COLO668 (cell line): Measurements from ENCODE around the gene STK32A.
A peak's percentile ranks its signal among the peaks of the same experiment; 100 is the strongest.
"Not testable (repeated sequence)": the region's sequence is repeated elsewhere in the genome, so short reads cannot be mapped to it uniquely, and the experiment has no call there.

Experiments used
- DNase-seq: peaks from one replicate; lab custom pipeline; 2025; ENCODE audit not compliant: unreplicated experiment; lab: John Stamatoyannopoulos, UW

Gene STK32A

DNA sequence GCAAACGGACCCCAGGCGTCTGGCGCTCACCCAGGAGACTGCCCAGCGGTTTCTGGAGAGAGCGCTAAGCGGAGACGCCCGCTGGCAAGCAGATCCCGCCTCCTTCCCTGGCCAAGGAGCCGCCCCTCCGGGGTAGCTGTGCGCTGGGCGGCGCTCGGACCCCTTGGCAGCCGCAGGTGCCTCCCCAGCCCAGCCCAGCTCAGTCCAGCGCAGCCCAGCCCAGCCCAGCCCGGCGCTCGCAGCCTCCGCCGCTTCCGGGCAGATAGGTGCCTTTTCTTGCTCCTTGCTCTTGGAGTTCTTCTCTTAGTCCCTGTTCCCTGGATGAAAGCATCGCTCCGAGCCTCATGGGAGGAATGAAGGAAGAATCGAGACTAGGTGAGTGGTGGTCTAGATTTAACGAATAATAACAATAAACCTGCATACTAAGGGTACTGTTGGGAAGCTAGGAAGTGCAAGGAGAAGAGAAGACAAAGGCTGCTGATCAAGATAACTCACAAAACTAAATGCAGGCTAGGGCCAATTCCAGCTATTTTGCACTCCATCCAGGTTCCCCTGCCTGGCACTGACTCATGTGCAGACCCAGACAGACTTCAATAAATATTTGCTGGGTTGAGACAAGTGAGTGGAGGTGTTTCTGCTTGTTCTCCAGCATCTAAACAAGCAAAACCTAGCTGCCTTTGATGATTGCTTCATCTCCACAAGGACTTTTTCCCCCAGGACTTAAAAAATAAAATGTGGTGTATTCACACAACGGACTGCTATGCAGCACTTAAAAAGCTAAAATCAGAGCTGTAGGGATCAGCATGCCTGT lies at the start of gene STK32A:
Gene STK32A, plus strand, starts transcription at position 202 of the 811 bp plus-strand sequence. CDS start 4,609 bp downstream, outside the sequence.
- peak; percentile 72 for DNase-seq

DNA sequence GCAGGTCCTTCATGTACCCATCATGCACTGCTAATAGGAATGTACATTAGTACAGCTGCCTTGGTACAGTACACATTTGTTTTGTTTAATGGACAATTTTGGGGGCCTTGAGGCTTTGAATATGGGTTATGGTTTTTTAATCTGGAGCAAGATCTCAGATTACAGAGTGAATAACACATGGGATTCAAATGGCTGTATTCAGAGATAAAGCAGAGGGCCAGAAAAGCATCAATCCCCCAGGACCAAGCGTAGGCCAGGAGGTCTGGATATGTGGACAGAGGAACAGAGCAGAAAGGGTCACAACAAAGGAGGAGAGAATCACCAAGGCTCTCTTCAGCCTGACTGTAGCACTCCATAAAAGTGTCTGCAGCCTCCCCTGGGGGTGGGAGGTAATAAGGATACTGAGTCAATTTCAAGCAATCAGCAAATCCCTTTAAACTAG lies 47.7 kb upstream of the STK32A start:
- no peak for DNase-seq

DNA sequence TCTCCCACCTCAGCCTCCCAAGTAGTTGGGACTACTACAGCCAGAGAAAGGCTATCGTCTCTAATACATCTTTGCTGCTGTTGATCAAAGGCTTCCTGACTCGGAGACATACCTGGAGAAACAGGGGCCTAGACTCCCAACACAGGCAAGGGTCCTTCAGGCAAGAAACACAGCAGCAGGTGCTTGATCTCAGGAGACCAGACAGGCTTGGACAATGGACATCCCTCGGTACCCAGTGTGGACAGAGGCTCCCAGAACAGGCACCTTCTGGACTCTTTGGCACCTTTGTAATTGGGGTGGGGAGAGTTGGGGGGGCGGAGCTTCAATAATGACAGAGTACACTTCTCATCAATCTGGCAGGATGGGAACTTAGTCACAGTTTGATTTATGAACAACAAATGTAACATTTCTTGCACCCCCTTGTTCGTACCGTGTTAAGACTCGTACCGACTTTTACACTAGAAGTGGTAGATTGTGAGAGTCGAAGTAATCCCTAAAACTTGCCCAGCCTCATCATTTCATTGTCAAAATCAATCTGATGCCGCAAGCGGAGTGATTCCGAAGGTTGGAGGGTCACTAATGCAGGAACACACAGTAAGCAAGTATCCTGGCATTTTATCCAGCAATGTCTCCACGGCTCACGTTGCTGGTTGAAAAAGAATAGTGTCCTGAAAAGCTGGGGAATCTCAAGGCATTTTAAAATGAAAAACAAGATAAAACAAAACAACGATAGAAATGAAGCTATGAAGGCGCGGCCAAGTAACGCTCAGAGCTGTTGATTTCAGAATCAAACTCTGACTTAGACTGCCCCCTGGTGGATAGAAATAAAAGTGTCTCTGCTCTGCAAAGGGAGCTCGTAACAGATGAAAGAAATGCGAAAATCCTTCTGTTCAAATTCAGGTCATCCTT lies 46.4 kb upstream of the STK32A start:
- peak; percentile 54 for DNase-seq

DNA sequence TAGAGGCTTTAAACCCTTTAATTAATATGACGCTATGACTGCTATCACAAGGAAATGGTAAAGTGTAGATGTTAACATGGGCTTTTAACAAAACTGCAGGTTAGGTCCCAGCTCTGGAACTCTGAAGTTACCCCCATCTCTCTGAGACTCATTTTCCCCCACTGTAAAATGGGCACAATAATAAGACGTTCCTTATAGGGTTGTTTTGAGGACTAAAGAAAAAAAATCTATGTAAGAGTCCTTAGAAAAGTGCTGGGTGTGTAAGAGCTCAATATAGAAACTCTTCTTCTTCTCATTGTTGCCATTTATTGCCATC lies 45.8 kb upstream of the STK32A start:
- no peak for DNase-seq

DNA sequence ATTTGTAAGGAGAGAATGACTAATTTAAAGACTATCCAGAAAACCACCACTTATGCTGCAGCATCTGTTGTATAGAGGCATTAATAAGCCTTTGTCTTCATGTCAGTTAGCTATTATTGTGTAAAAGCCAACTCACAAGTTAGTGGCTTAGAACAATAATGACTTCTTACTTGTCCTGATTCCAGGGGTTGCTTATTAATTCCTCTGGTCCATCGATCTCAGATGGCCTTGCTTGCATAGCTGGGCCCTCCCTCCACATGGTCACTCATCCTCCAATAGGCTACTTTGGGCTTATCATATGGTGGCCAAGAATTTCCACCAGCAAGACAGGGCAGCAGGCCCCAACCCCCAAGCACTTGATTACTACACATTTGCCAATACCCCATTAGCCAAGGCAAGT lies 44.5 kb upstream of the STK32A start:
- no peak for DNase-seq

DNA sequence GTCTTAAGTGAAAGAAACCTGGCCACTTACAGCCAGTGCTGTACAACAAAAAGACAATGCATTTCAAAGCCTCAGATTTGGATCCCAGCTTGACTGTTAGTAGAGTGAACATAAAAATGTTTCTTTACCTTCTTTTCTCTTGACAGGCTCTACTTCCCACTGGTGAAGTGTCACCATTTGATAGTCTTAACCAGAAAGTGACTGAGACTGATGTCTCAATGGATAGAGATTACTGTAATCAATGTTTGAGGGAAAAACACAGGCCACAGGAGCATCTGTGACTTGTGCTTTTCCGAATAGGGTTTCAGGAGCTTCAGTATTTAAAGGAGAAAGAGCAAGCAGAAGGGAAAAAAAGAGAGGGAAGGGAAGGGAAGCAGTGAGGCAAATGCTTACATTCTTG lies 41.7 kb upstream of the STK32A start:
- DNase-seq: no peak

DNA sequence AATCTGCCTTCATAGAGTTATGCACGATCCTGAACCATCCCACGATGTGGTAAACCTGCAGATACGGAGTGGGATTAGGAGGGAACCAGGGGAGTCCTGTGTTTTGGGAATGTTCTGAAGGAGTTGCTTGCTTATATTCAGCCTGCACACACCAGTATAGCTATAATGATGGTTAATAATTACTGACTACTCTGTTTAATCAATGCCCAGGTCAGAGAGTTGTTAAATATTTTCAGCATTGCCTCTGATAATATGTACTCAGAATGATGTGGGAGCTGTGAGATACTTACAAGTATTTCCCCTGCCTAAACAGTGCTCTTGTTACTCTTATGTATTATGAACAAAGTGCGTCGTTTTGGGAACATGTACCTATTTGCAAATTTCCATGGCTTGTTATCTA lies 34.8 kb upstream of the STK32A start:
- no peak for DNase-seq

DNA sequence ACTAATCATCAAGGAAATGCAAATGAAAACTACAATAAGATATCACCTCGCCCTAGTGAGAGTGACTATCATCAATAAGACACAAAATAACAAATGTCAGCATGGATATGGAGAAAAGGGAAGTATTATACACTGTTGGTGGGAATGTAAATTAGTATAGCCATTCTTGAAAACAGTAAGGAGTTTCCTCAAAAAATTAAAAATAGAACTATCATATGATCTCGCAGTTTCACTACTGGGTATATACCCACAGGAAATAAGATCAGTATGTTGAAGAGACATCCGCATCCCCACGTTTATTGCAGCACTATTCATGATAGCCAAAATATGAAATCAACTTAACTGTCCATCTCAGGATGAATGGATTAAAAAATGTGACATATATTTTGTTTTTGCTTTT lies 31.6 kb upstream of the STK32A start:
- DNase-seq: no peak

DNA sequence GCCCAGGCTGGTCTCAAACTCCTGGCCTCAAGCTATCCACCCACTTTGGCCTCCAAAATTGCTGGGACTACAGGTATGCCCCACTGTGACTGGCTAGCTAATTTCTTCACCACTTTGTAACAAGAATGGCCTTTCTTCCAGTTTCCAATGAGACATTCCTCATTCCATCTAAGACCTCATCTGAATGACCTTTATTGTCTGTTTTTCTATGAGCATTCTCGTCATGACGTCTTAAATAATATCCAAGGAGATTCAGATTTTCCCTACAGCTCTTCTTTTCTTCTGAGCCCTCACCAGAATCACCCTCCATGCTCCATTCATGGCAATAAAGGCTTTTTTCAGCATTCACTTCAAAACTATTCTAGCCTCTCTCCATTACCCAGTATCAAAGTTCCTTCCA lies 30.2 kb upstream of the STK32A start:
- no peak for DNase-seq

DNA sequence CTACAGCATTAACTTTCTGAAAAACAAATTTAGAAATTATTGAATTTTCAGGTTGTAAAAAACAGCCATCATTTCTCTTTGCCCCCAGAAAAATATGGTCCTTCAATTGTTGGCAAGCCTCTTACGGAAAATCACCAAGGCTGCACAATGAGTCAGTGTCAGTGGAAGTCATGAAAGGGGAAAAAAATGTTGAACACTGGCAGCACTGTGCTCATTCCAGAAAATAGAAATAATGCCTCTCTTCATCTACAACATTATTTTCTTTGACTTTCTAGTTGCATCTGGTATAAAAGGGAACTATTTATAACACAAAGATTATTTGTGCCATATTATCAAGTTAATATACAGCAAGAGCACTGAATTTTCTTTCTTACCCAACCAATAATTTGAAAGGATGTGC lies 26.7 kb upstream of the STK32A start:
- no peak for DNase-seq

DNA sequence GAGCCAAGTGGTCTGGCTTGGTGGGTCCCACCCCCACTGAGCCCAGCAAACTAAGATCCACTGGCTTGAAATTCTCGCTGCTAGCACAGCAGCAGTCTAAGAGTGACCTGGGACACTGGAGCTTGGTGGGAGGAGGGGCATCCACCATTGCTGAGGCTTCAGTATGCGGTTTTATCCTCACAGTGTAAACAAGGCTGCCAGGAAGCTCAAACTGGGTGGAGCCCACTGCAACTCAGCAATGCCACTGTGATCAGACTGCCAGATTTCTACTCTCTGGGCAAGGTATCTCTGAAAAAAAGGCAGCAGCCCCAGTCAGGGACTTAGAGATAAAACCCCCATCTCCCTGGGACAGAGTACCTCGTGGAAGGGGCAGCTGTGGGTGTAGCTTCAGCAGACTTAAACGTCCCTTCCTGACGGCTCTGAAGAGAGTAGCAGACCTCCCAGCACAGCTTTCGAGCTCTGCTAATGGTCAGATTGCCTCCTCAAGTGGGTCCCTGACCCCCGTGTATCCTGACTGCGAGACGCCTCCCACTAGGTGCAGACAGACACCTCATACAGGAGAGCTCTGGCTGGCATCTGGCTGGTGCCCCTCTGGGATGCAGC lies 18.2 kb upstream of the STK32A start:
- DNase-seq: peak; percentile 38

DNA sequence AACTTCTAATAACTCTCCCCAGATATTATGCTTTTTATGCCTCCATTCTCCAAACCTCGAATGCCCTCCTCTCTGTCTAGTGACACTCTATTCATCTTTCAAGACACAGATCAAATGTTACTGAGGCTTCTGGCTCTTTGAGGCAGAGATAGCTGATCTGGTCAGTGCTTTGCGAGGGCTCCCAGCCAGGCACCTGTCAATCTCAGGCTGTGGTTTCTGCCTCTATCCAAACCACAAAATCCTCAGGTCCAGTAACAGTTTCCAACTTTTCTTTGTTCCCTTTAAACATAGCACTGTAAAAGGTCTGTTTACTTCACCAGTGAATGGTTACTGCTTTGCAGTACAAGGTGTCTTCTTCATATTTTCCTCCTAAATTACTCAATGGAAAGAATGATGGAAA lies 11.5 kb upstream of the STK32A start:
- DNase-seq: no peak

DNA sequence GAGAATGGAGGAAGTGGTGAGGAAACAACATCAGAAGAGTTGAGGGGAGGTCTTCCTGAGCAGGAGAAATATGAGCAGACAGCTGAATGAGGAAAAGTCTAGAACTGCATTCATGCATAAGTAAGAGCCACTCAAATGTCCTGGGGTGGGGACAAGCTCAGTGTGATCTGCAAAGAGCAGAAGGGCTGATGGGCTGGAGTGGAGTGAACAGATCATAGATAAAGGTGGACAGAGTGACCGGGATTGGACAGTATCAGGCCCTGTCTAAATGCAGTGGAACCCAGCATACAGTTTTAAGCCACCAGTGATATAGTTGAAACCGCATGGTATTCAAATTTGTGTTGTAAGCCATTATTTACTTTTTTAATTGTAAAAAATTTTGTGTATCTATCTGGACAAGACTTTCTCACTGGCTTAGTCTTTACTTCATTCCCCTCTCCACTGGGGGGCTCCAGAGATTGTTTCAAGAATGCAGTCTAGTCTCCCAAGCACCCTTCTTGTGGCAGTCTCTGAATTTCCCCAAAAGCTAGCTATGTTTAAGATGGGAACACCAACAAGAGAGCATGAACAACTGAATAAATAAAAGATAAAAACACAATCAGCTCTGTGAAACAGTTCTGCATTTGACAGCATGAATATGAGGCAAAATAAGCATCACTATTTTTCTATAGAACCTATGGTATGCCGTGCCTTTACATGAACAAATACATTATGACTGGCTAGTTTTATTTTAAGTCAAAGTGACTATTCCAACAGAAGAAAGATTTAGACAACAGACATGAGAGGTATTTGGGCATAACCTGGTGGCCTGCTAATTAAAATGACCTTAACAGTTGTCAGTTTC lies 10.7 kb upstream of the STK32A start:
- DNase-seq: peak; percentile 9

DNA sequence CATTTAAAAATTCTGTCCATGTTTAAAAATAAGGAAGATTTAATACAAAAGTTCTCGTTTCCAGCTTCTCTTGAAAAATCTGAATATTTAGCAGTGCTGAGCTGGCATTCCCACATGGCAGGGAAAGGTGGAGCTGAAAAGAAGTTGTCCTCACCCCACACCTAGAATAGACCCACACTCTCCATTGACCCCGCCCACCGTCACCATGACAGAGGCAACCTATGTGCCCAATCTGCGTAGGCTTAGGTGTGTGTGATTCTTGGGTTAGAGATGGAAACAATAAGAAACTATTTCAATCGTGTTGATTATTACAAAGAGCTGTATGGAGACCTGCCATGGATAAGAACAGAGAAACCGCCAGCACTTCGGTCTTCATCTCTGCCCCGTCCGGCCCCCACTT lies 8.9 kb upstream of the STK32A start:
- no peak for DNase-seq

DNA sequence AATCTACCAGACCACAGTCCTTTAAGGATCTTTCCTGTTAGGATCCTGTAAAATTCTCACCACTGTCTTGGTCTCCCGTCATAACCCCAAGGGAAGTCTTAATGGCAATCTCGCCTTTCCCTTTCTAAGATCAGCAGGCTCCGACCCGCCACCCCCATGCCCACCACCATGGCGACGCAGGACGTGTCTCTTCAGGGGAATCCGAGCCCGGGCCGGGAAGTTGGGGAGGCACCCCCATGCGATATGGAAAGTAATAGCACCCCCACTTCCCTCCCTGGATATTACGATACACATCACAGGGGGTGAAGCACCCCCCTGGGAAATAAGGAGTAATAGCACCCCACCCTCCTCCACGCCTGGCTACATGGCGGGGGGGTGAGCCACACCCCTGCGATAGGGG lies 8.3 kb upstream of the STK32A start:
- no peak for DNase-seq

DNA sequence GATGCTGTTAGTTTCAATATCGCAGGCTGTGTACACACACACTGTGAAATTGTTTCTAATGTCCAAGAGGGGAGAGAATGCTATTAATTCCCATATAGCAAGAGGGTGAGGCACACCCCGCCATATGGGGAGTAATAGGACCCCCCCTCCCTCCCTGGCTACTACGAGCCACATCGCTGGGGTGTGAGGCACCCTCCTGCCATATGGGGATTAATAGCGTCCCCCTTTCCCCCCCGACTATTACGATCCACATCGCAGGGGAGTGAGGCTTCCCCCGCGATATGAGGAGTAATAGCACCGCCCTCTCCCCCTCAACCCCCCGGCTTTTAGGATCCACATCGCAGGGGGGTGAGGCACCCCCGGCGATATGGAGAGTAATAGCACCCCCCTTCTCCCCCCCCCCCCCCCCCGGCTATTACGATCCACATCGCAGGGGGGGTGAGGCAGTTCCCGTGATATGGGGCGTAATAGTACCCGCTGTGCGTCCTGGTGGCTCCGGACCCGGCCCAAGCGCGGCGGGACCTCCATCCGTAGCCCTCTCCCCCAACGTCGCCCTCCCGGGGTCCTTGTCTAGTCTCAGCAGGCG lies 494 bp upstream of the STK32A start:
- DNase-seq: no peak

DNA sequence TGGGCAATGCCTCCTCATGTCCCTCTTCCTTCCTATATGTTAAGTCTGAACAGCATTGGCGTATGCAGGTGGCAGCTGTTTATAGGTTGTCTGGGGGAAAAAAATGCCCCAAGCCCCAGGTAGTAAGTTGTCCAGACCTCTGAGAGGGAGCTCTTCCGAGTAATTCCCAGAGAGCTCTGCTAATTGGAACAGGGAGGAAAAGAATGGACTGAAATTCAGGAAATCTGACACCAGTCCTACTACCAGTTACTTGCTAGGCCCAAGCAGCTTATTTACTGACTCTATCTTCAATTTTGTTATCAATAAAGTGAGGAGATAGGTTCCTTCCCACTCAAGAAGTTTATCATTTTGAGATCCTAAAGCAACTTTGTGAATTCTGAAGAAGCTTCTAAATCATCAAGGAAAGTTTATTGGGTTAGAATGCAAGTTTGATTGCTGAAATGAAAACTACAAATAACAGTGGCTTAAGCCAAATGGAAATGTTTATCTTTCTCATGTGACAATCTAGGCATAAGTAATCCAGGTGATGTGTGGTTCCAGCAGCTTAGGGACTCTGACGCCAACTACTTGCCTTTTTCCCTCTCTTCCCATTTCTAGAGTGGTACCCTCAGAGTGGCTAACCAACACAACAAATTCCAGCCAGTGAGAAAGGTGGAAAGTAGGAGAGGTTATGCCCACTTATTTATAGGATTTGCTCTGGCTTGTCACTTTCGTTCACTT lies 5.6 kb downstream of the STK32A start:
- no peak for DNase-seq

DNA sequence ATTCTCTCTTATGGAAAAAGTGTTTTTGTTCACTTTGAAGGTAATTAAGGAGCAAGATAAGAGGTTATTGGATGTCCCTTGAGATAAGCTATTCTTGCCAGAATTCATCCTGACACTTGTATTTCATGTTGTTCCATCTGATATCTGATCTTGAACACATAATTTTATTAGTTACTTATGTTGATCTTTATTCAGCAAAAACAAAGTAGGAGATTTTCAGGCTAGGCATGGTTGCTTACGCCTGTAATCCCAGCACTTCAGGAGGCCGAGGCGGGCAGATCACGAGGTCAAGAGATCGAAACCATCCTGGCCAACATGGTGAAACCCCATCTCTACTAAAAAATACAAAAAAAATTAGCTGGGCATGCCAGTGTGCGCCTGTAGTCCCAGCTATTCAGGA lies 8.4 kb downstream of the STK32A start:
- DNase-seq: not testable (repeated sequence)

DNA sequence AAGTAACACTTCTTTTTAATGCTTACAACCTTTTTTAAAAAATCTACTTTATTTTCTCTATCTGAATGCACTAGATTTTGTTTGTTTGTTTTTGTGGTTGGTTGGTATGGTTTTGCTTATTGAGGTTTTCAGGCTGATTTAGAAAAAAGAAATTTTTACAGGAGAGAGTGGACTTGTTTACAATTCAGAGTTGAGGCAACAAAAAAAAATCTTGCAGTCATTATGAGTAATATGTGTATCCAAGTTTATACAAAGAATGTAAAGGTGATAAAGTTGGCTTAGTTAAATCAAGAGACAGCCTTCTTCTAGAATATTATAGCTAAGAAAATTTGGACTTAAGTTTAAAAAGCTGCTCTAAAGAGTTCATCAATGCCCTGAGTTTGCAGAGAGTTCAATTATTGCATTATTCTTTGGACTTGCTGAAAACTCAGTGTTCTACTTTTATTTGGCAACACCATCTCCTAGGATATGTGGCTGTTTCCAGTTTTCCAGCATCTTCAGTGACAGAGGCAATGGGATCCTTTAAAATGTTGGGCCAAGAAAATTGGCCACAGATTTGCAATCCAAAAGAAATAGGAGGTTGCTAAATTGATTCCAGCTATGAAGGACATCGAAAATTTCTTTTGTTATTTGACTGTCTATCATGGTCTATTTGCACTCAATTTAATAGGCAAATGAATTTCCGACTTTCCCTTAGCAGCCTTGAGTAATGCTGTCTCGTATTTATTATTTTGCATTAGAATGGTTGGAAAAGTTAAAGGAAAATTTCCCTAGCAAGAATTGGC lies 10.7 kb downstream of the STK32A start:
- no peak for DNase-seq
